T follicular helper cell (primary cell): ENCODE data around the gene TBCC.
A peak's percentile ranks its signal among the peaks of the same experiment; 100 is the strongest.
"Not testable (repeated sequence)": the region's sequence is repeated elsewhere in the genome, so short reads cannot be mapped to it uniquely, and the experiment has no call there.

ENCODE experiments used
- DNase-seq: peaks from one replicate; pipeline ENCODE4 v3.0.0-alpha.2; 2020; ENCODE audit warnings: low read depth
- total RNA-seq, 2 experiments: gene quantifications; one replicate each; lab custom pipeline; 2026; lab: John Stamatoyannopoulos, UW

TBCC gene, protein sequence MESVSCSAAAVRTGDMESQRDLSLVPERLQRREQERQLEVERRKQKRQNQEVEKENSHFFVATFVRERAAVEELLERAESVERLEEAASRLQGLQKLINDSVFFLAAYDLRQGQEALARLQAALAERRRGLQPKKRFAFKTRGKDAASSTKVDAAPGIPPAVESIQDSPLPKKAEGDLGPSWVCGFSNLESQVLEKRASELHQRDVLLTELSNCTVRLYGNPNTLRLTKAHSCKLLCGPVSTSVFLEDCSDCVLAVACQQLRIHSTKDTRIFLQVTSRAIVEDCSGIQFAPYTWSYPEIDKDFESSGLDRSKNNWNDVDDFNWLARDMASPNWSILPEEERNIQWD
- 37.3 to 78.0 reads per million in 2 experiments for total RNA-seq

GRCh38 chr6:42745640-42746462, at the start of gene TBCC:
Gene TBCC (minus strand): TSS chr6:42746103. CDS start chr6:42746073, 30 bp downstream.
- peak; percentile 93 for DNase-seq

DNA sequence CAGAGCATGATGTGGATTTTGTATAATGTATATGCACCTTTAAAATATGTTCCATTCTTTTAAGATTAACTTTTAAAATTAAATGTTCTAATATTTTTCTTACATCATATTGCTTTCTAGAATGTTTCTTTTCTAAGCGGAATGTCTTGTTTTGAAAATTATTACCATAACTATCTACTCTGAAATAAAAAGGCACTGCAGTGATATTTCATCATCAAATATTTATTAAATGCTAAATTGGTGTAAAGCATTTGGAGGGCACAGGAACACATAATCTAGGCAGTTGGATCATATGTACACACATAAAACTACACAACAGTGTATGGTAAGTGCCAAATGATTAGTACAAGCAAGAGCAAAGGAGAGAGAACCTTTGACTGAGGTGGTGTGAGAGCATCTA, 49.7 kb upstream of the TBCC start:
- DNase-seq, result no peak

DNA sequence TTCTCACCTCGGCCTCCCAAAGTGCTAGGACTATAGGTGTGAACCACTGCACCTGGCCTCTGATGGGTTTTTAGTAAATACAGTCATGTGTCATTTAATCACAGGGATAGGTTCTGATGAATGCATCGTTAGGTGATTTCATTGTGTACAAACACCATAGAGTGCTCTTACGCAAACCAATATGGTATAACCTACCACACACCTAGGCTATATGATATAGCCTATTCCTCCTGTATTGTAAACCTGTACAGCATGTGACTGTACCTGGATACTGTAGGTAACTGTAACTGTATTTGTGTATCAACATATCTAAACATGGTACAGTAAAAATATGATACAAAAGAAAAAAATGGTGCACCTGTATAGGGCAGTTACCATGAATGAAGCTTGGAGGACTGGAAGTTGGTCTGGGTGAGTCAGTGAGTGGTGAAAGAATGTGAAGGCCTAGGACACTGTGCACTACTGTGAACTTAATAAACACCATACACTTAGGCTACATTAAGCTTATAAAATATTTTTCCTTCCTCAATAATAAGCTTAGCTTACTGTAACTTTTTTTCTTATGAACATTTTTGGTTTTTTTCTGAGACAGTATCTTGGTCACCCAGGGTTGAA, 45.9 kb upstream of the TBCC start:
- no peak for DNase-seq

GRCh38 chr6:42790549-42791181, 44.8 kb upstream of the TBCC start:
- no peak for DNase-seq

GRCh38 chr6:42788671-42789070, 42.8 kb upstream of the TBCC start:
- DNase-seq, result no peak

- no peak for DNase-seq
Measured at GRCh38 chr6:42787063-42787472, 41.2 kb upstream of the TBCC start.

DNA sequence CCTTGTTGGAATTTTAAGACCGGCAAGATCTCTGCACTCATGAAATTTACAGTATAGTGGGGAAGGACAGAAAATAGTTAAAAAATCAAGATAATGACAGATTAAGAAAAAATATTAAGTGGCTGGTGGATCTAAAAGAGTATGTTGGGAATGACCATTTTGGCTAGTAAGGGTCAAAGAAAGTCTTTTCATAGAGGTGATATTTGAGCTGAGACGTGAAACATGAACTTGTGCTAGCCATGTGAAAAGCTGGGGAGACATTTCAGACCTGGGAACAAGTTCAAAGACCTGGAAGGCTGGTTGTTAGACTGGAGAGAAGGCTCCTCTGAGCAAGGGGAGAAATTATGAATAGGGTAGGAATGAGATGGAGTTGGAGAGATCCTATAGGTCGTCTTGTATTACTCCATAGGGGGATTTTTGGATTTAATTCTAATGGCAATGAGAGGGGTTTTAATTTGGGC, 40.7 kb upstream of the TBCC start:
- no peak for DNase-seq

GRCh38 chr6:42784717-42785498, 39.0 kb upstream of the TBCC start:
- no peak for DNase-seq

- DNase-seq, result no peak
Measured at GRCh38 chr6:42783876-42784642, 38.2 kb upstream of the TBCC start.

GRCh38 chr6:42783177-42783875, 37.4 kb upstream of the TBCC start:
- DNase-seq, result peak; percentile 67

GRCh38 chr6:42782689-42783176, 36.8 kb upstream of the TBCC start:
- peak; percentile 75 for DNase-seq

GRCh38 chr6:42781796-42782688, 36.1 kb upstream of the TBCC start, which contains the start of gene BICRAL:
Gene BICRAL (plus strand): TSS chr6:42782052. CDS start chr6:42822023, 39,971 bp downstream.
- peak; percentile 64 for DNase-seq

GRCh38 chr6:42781546-42781795, 35.6 kb upstream of the TBCC start:
- no peak for DNase-seq

DNA sequence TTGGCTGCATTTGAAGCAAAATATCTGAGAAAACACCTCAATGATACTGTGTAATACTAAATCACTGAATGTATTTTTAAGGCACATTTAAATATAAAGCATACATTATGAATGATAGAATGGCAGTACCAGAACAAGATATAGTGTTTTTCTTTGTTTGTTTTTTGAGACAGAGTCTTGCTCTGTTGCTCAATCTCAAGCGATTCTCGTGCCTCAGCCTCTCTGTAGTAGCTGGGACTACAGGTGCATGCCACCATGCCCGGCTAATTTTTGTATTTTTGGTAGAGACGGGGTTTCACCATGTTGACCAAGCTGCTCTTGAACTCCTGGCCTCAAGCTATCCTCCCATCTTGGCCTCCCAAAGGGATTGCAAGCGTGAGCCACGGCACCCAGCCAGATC, 33.6 kb upstream of the TBCC start:
- no peak for DNase-seq

DNA sequence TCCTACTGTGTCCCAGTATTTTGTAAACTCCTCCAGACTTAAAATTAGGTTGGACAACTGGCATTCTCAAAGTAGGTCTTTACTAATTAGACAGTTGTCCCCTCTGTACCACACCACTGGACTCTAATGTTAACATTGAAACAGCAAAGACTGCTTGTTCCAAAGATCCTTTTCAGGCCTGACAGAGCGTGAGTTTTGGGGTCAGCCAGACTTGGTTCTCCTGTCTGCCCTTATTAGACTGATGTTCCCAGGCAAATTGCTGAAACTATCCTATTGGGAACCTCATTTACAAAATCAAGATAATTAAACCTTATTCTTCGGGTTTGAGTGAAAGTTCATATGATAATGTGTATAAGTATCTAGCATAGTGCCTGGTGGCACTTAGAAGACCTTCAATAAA, 32.2 kb upstream of the TBCC start:
- no peak for DNase-seq

DNA sequence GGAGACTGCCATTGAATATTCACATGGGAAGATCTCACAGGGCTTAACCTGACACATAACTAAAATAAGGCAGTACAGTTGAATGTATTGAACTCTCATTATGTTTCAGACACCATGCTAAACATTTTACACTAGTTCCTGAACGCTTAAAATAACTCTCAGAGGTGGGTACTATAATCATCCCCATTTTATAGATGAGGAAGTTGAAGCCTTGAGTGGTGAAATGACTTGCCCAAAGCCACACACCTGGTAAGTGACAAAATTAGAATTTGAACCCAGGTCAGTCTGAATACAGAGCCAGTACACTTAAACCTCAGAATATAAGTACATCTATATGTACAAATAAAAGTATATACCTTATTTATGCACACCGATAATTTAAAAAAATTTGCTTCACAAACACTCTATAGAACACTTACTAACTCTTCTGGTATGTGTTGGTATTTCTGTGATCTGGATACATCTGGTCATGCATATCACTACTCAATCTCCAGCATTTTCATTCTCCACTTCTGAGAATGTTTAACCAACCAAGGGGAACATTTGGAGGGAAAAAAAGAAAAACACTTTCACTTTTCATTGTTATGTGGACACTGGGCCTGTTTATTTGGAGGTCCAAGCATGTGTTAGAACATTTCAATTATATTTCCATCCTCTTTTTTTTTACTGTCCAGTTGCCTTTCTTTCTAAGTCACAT, 31.4 kb upstream of the TBCC start:
- DNase-seq, result no peak

GRCh38 chr6:42774821-42775487, 29.1 kb upstream of the TBCC start:
- not testable (repeated sequence) for DNase-seq

DNA sequence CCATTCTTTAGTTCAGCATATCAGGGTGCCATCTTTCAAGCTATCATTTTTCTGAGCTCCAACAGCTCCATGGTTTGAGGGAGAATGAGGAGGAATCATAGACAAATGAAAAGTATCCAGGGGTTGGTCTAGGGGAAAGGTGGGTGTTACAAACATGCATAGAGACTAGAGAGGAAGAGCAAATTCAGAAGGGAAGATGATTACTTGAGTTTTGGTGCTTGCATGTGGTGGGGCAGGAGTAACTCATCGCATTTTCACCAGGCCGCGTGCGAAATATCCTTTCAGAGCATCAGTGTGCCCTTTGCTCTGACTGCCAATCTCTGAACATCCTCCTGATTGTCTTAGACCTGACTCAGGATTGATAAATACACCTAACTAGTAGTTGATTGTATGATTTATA, 28.3 kb upstream of the TBCC start:
- DNase-seq, result peak; percentile 19
